ENCODE results near the gene FFAR2. TPM values are rescaled to one million over a fixed set of nuclear protein-coding genes. Genes with fewer than 3 reads are reported as not detected.
"Not testable (repeated sequence)": the region's sequence is repeated elsewhere in the genome, so short reads cannot be mapped to it uniquely, and the experiment has no call there.

FFAR2 gene
- total RNA-seq (not detected), polyA plus RNA-seq (ENCODE audit: insufficient read depth, low read depth, low replicate concordance) (0.20 TPM)
- long read RNA-seq, donor 1: 0 reads
- long read RNA-seq, donor 2: 0 reads

- H3K4me3 ChIP-seq: no peak within 1 kb of the TSS
- H3K4me1 ChIP-seq: no peaks in the 10 kb centered on the region
- no peak for DNase-seq
- intact Hi-C loops (cut with DNase I; ENCODE audit: low total_unique reads): no loop called here
- no peaks in the 10 kb centered on the region for H3K9me3 ChIP-seq
- no peaks in the 10 kb centered on the region for H3K36me3 ChIP-seq (ENCODE audit: low read depth, missing control alignments)
- 83 to 93% methylated on average over 11 to 12 of the region's 12 CpGs for WGBS, 2 donors
- no peak within 1 kb of the TSS for H3K27ac ChIP-seq
- H3K27me3 ChIP-seq: no peaks in the 10 kb centered on the region
- TF ChIP-seq POLR2A (IDR thresholded peaks at IDR 0.05) (no peak), CTCF (IDR thresholded peaks at IDR 0.05) (no peak)
These were observed at the start of gene FFAR2 for GRCh38 chr19:35447606-35448469. Gene FFAR2, plus strand, starts transcription at chr19:35448257. Its CDS starts 1,458 bp downstream, at chr19:35449715.

- no peak for DNase-seq
- intact Hi-C loops (cut with DNase I; ENCODE audit: low total_unique reads): no loop called here
- Histone ChIP-seq H3K4me3 (no peak overlapping the region), H3K36me3 (ENCODE audit: low read depth, missing control alignments) (no peaks in the 10 kb centered on the region), H3K27ac (no peak overlapping the region), H3K27me3 (no peaks in the 10 kb centered on the region), H3K4me1 (no peaks in the 10 kb centered on the region), H3K9me3 (no peaks in the 10 kb centered on the region)
- 96 to 98% methylated on average over 12 of the region's 12 CpGs for WGBS, 2 donors
- TF ChIP-seq POLR2A (IDR thresholded peaks at IDR 0.05) (no peak), CTCF (IDR thresholded peaks at IDR 0.05) (no peak)
These were observed 49.5 kb upstream of the FFAR2 start for GRCh38 chr19:35398570-35398969.

GRCh38 chr19:35399231-35399630 lies 48.8 kb upstream of the FFAR2 start:
- no peak for DNase-seq
- no peaks in the 10 kb centered on the region for H3K36me3 ChIP-seq (ENCODE audit: low read depth, missing control alignments)
- H3K4me1 ChIP-seq: no peaks in the 10 kb centered on the region
- no peak for TF ChIP-seq POLR2A (IDR thresholded peaks at IDR 0.05)
- no peaks in the 10 kb centered on the region for H3K9me3 ChIP-seq
- 73 to 82% methylated on average over 4 of the region's 4 CpGs for WGBS, 2 donors
- intact Hi-C loops (cut with DNase I; ENCODE audit: low total_unique reads): no loop called here
- no peak overlapping the region for H3K4me3 ChIP-seq
- no peak overlapping the region for H3K27ac ChIP-seq
- no peaks in the 10 kb centered on the region for H3K27me3 ChIP-seq

GRCh38 chr19:35399948-35400772 lies 47.9 kb upstream of the FFAR2 start:
- H3K36me3 ChIP-seq (ENCODE audit: low read depth, missing control alignments): no peaks in the 10 kb centered on the region
- no peaks in the 10 kb centered on the region for H3K9me3 ChIP-seq
- no peak for DNase-seq
- H3K27me3 ChIP-seq: no peaks in the 10 kb centered on the region
- H3K4me3 ChIP-seq: no peak overlapping the region
- intact Hi-C loops (cut with DNase I; ENCODE audit: low total_unique reads): no loop called here
- TF ChIP-seq CTCF (IDR thresholded peaks at IDR 0.05): no peak
- no peak for TF ChIP-seq POLR2A (IDR thresholded peaks at IDR 0.05)
- 90 to 93% methylated on average over 10 of the region's 10 CpGs for WGBS, 2 donors
- H3K27ac ChIP-seq: no peak overlapping the region
- H3K4me1 ChIP-seq: no peaks in the 10 kb centered on the region

- Histone ChIP-seq H3K9me3 (no peaks in the 10 kb centered on the region), H3K27ac (no peak overlapping the region), H3K27me3 (no peaks in the 10 kb centered on the region), H3K4me1 (no peaks in the 10 kb centered on the region), H3K4me3 (no peak overlapping the region), H3K36me3 (ENCODE audit: low read depth, missing control alignments) (no peaks in the 10 kb centered on the region)
- DNase-seq: no peak
- intact Hi-C loops (cut with DNase I; ENCODE audit: low total_unique reads): no loop called here
- TF ChIP-seq CTCF (IDR thresholded peaks at IDR 0.05): no peak
- no peak for TF ChIP-seq POLR2A (IDR thresholded peaks at IDR 0.05)
- 95 to 100% methylated on average over 7 of the region's 7 CpGs for WGBS, 2 donors
These were observed 47.3 kb upstream of the FFAR2 start for GRCh38 chr19:35400773-35401100.

GRCh38 chr19:35401416-35401815 lies 46.6 kb upstream of the FFAR2 start:
- DNase-seq; H3K4me3 ChIP-seq; H3K36me3 ChIP-seq (ENCODE audit: low read depth, missing control alignments); intact Hi-C loops (cut with DNase I; ENCODE audit: low total_unique reads); H3K27me3 ChIP-seq; H3K9me3 ChIP-seq; H3K4me1 ChIP-seq; H3K27ac ChIP-seq: not testable (repeated sequence)
- WGBS, 2 donors: 81 to 93% methylated on average over 9 of the region's 9 CpGs
